GM18507 (cell line): ENCODE measurements around the gene ASIC2.
"Not testable (repeated sequence)": the region's sequence is repeated elsewhere in the genome, so short reads cannot be mapped to it uniquely, and the experiment has no call there.

Source experiments
- DNase-seq: peaks from one replicate; pipeline ENCODE4 v3.0.0; 2011; ENCODE audit warnings: low read depth; ENCODE audit not compliant: insufficient read length; ENCODE audit errors: extremely low spot score
- FAIRE-seq: peaks from 2 replicates; lab custom pipeline; 2011; peaks lifted over from hg19 to GRCh38; lab: Jason Lieb, UNC

Gene ASIC2

GRCh38 chr17:33016920-33017319, 276.2 kb downstream of the ASIC2 start:
- no peak for DNase-seq

DNA sequence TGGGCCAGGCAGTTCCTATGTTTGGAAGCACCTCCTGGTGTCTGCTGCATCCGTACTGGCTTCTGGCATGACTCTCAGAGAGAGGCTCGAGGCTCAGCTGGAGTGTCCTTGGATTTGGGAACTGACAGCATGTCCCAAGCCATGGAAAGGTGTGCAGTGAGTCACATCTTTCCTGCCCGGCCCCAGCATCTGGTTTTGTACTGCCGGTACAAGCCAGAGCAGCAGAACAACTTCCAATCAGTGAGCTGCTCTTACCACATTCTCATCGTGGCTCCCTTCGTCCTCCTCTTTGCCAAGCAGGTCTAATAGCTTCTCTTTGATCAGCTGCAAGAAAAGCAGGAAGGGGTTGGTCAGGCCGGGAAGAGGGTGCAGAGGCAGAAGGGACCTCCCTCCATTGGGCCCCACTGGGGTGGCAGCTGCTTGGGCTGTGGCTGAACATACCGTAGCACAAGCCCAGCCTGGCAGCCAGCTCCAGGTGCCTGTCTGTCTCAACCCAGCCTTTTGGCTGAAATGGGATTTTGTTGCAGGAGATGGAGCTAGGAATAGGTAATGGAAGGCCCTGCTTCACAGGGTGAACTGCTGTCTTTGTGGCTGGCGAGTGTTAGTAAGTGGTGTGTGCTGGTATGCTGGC, 277.3 kb downstream of the ASIC2 start:
- no peak for FAIRE-seq
- DNase-seq: no peak

More at GRCh38 chr17:33016920-33017319, 276.2 kb downstream of the ASIC2 start:
- no peak for FAIRE-seq

GRCh38 chr17:33014751-33015150, 278.3 kb downstream of the ASIC2 start:
- FAIRE-seq: no peak

DNA sequence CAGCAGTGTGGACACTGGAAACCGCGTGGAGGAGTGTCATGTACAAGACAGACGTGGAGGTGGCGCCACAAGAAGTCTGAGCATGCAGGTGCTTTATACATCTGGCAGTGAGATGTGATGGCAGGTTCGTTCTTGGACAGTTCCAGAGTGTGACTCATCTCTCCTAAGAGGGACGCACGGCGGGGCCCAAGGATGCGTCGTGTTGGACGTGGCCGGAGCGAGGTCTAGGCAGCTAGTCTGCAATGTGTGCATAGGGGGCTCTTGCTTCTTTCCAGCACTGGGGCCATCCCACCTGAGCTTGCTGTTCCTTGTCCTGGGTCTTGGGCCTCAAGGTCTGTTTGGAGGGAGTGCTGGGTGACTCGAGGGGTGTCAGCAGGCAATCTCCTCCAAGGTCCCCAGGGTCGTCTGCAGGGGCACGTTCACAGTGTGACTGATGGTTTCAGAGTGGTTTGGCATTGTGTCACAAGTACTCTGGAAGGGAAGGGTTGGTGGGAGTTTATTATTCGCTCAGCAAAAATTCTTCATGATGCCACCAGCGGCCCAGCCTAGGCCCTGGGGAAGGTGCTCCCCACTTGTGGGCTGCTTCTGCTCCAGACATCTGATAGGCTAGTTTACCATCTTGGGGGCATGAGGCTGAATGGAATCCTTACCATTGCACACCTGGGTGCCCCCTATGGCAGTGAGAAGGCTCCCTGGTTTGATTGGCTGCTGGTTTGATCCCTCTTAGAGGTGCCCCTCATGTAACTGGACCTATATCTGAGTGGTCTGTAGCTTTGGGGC, 279.3 kb downstream of the ASIC2 start:
- DNase-seq: no peak
- FAIRE-seq: no peak

More at GRCh38 chr17:33014751-33015150, 278.3 kb downstream of the ASIC2 start:
- DNase-seq: no peak

- DNase-seq (no peak), FAIRE-seq (no peak)
Observed at GRCh38 chr17:33012522-33013033, 280.5 kb downstream of the ASIC2 start.

DNA sequence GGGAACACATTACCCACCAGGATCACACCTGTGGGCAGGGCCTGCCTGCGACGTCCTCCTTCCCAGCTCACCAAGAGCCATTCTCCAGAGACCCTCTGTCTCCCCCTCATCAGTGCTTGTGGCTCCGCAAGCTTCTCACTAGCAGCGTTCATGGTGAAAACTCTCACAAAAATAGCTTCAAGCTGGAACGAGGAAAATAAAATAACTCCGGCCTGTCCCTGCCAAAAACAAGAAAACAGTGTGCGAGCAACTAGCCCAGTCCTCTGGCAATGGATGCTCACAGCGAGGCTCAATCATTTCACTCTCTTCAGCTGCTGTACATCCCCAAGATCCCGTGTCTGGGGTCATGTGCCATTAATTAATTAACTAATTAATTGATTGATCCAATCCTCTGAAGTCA, 283.5 kb downstream of the ASIC2 start:
- DNase-seq (no peak), FAIRE-seq (no peak)

- FAIRE-seq: no peak
- no peak for DNase-seq
Observed at GRCh38 chr17:33007186-33007585, 285.9 kb downstream of the ASIC2 start.

DNA sequence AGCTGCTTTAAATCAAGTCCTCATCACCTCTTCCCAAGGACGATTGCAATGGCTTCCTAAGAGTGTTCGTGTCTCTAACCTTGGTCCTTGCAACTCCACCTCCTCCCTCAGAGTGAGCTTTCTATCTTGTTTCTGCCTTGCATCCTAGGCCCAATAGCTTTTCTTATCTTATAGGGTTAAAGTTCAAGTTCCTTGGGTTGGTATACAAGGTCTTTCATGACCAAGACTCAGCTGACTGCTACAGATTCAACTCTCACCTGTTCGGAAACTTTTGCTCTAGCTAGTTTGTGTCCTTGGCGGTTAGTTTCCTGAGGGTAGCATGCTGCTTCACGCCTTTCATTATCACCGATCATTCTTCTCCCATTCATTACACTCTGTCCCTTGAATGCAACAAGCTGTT, 290.8 kb downstream of the ASIC2 start:
- no peak for FAIRE-seq

GRCh38 chr17:32998887-32999228, 294.2 kb downstream of the ASIC2 start:
- DNase-seq: no peak
- FAIRE-seq: no peak

More for the DNA sequence above, 290.8 kb downstream of the ASIC2 start:
- no peak for DNase-seq

GRCh38 chr17:32998111-32998886, 294.8 kb downstream of the ASIC2 start:
- peak; percentile 72 for FAIRE-seq
- peak; percentile 45 for DNase-seq

- FAIRE-seq (no peak), DNase-seq (no peak)
Observed at GRCh38 chr17:32995416-32996045, 297.6 kb downstream of the ASIC2 start.

DNA sequence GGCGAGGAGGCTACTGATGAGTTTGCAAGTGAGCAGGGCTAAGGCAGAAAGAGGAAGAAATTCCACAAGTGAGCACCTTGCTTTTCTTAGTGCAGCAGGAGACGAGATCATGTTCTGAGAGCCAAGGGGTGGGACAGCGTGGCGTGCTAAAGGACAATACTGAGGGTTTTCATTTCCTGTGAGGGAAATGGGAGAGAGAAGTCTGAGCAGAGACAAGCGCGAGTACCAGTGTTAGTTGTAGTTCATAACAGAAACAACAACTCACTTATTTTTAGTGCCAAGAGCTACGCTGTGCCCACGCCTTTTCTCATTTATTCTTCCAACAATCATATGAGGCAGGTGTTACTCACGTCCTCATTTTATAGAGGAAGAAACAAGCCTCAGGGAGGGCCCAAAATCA, 299.1 kb downstream of the ASIC2 start:
- peak; percentile 21 for FAIRE-seq

DNA sequence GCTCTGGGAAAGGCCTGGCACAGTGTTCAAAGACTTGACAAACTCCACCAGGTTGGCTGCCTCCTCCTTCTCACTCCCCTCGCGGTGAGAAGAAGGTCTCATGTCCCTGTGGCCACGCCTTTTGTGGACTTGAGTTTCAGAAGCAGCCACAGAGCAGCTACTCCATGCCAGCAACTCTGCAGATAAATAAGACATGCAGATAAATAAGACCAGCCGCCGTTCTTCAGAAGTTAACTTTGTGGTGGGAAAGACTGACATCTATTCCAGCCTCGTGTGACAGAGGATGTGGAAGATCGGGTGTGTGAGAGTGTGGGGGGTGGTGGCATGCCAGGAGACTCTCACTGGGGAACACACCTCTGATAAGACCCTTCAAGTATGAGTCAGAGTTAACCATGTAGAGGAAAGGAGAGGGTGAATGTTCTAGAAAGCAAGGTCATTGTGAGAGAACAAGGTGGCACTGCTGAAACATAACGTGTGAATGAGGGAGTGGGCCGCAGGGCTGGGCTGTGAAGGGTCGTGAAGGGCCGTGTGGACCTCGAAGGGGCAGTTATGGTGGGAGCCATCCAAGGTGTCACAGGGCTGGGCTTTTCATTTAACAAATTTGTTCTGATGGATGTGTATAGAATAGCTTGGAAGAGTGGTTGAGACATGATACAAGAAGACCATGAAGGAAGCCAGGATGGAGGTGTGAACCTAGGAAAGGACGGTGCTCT, 300.6 kb downstream of the ASIC2 start:
- FAIRE-seq (no peak), DNase-seq (no peak)

More for the DNA sequence above, 299.1 kb downstream of the ASIC2 start:
- DNase-seq: no peak

GRCh38 chr17:32988481-32989101, 304.5 kb downstream of the ASIC2 start:
- DNase-seq: no peak
- FAIRE-seq: no peak

DNA sequence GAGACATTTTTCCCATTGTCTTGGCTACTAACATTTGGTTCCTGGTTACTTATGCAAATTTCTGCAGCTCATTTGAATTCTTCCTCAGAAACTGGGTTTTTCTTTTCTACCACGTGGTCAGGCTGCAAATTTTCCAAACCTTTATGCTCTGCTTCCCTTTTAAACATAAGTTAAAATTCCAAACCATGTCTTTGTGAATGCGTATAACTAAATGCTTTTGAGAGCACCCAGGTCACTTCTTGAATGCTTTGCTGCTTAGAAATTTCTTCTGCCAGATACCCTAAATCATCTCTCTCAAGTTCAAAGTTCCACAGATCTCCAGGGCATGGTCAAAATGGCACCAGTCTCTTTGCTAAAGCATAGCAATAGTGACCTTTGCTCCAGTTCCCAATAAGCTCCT, 305.2 kb downstream of the ASIC2 start:
- FAIRE-seq, DNase-seq: not testable (repeated sequence)

GRCh38 chr17:32987453-32987805, 305.7 kb downstream of the ASIC2 start:
- FAIRE-seq: not testable (repeated sequence)

DNA sequence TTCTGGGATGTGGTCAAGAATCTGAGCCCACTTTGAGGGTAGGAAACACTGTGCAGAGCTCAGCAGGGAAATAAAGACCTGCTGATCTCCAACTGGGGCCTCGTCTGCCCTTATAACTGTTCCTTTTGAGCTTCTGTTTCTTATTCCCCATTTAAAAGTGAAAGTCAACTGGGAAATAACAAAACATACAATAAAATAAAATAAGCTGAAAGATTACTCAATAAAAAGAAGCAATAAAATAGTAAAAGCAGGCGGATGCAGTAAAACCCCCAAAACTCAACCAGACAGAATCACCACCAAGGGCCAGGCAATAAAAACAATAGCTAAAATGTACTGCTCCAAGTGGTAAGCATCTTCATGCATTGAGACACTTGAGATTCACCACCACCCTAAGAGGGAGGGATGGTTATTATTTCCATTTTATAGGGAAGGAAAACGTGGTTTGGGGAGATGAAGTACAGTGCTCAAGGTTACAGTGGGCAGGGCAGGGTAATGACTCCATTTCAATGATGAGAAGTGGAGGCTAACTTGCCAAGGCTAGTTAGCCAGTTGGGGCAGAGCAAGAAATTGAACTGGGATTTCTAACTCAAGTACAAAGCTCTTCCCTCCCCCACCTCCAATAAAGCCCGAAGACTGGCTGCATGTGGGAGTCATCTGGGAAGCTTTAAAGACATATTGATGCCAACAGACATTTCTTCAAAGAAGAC, 307.9 kb downstream of the ASIC2 start:
- no peak for DNase-seq
- no peak for FAIRE-seq

More at GRCh38 chr17:32987453-32987805, 305.7 kb downstream of the ASIC2 start:
- DNase-seq: not testable (repeated sequence)

- FAIRE-seq, DNase-seq: not testable (repeated sequence)
Observed at GRCh38 chr17:32981611-32982010, 311.5 kb downstream of the ASIC2 start.
